ENCODE measurements around the gene ALDH3A1.

Gene ALDH3A1

DNA sequence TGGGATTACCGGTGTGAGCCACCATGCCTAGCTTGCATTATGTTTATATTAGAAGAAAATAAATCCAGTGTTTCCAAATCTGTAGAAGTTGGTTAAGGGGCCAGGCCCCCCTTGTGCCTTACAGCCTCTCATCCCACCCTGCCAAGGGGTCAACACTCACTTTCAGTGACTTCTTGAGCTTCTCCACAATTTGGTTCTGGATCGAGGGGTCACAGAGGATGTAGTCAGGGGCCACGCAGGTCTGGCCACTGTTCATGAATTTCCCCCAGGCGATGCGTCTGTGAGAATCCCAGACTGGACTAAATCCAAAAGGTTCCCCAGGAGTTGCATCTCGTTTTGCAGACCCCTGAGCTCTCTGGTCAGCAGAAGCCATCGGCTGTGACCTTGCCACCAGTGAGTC is 7.2 kb downstream of the ALDH3A1 start:
- no peaks in the 10 kb centered on the region for H3K4me1 Mint-ChIP-seq
- peaks cover 13% of the 10 kb centered on the region for H3K27me3 Mint-ChIP-seq (ENCODE audit: low read depth)
- TF ChIP-seq, protein P1, sequence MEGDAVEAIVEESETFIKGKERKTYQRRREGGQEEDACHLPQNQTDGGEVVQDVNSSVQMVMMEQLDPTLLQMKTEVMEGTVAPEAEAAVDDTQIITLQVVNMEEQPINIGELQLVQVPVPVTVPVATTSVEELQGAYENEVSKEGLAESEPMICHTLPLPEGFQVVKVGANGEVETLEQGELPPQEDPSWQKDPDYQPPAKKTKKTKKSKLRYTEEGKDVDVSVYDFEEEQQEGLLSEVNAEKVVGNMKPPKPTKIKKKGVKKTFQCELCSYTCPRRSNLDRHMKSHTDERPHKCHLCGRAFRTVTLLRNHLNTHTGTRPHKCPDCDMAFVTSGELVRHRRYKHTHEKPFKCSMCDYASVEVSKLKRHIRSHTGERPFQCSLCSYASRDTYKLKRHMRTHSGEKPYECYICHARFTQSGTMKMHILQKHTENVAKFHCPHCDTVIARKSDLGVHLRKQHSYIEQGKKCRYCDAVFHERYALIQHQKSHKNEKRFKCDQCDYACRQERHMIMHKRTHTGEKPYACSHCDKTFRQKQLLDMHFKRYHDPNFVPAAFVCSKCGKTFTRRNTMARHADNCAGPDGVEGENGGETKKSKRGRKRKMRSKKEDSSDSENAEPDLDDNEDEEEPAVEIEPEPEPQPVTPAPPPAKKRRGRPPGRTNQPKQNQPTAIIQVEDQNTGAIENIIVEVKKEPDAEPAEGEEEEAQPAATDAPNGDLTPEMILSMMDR (IDR thresholded peaks at IDR 0.05; ENCODE audit: unreplicated experiment in 3 of 3) = no peak
- no peaks in the 10 kb centered on the region for H3K36me3 Mint-ChIP-seq (ENCODE audit: low read depth)
- H3K4me3 Mint-ChIP-seq = no peak overlapping the region
- H3K27ac Mint-ChIP-seq = no peak overlapping the region
- no peaks in the 10 kb centered on the region for H3K9me3 Mint-ChIP-seq

DNA sequence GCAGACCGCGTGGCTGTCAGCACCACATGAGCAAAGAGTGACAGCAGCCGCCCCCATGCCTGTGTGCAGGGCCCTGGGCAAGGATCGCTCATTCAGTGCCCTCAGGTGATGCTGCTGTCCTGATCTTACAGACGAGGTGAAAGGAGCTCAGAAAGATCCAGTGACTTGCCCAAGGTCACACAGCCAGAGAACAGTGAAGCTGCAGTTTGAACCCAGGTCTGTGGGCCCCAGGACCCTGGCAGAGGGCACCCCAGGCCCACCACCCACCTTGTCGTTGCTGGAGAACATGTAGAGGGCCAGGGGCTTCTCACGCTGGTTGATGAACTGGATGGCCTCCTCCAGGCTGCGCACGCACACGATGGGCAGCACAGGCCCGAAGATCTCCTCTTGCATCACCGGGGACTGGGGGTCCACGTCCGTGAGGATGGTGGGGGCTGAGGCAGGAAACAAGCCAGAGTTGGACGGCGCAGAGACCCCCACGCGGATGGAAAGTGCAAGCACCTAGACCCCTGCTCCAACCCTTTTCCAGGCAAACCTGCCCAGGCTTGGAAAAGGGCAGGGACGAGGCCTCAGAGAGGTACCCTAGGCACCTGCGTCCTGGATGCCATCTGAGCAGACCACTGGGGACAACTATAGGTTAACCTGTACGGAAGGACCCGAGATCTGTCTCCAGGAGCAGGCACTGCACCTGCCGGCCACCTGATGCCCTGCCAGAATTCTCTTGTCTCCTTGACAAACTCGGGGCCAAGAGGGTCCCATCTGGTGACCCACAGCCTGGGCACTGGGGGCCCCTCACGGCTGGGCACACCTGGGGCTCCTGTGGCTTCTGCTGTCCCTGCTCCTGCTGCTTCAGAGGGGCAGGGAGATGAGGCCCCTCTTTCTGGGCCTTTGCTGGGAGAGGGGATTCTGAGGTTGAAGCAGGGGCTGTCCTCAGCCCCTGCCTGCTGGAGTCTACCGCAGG is 8.6 kb downstream of the ALDH3A1 start:
- TF ChIP-seq, protein P1 (IDR thresholded peaks at IDR 0.05; ENCODE audit: unreplicated experiment in 3 of 3) = no peak
- no peaks in the 10 kb centered on the region for H3K4me1 Mint-ChIP-seq

DNA sequence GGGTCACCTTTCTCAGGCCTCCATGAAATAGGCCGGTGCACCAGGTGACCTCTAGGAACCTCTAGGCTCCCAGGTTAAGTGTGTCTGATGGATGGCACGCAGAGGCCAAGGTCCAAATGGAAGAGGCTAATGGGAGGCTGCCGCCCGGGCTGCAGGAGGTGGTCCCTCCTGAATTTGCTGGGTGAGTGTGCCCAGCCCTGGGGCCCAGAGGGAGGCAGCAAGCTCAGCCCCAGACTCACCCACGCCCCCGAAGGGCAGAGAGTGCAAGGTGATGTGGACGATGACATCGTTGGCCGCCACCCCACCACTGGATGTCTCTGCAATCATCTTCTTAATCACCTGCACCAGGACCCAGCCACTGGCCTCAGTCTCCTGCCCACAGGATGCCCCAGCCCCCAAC is 9.3 kb downstream of the ALDH3A1 start:
- peaks cover 4% of the 10 kb centered on the region for H3K27me3 Mint-ChIP-seq (ENCODE audit: low read depth)
- no peak overlapping the region for H3K4me3 Mint-ChIP-seq
- no peaks in the 10 kb centered on the region for H3K36me3 Mint-ChIP-seq (ENCODE audit: low read depth)
- TF ChIP-seq, protein P1 (IDR thresholded peaks at IDR 0.05; ENCODE audit: unreplicated experiment in 3 of 3) = no peak
- no peaks in the 10 kb centered on the region for H3K9me3 Mint-ChIP-seq
- H3K4me1 Mint-ChIP-seq = no peaks in the 10 kb centered on the region
- H3K27ac Mint-ChIP-seq = no peak overlapping the region

More for the DNA sequence above, 8.6 kb downstream of the ALDH3A1 start:
- Mint-ChIP-seq H3K9me3 (no peaks in the 10 kb centered on the region), H3K36me3 (ENCODE audit: low read depth) (no peaks in the 10 kb centered on the region), H3K27ac (no peak overlapping the region), H3K4me3 (no peak overlapping the region), H3K27me3 (ENCODE audit: low read depth) (peaks cover 4% of the 10 kb centered on the region)

DNA sequence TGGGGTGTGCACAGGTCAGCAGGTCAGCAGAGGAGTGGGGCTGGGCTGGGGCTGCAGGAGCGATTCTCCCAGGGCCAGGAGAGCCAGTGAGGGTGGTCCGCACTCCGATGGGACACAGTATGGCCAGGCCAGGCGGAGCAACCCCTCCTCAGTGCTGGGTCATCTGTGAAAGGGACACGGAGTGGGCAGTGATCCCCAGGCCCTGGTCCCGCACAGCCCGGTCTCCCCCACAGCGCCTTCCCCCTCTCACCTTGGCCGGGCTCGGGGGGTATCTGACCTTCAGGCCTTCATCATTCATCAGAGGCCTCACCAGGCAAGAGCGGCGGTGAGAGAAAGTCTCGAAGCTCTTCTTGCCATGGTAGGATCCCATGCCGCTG is 10.0 kb downstream of the ALDH3A1 start:
- Mint-ChIP-seq H3K27me3 (ENCODE audit: low read depth) (peaks cover 4% of the 10 kb centered on the region), H3K27ac (no peak overlapping the region), H3K4me1 (no peaks in the 10 kb centered on the region), H3K36me3 (ENCODE audit: low read depth) (no peaks in the 10 kb centered on the region), H3K9me3 (no peaks in the 10 kb centered on the region), H3K4me3 (no peak overlapping the region)
- TF ChIP-seq, protein P1 (IDR thresholded peaks at IDR 0.05; ENCODE audit: unreplicated experiment in 3 of 3) = no peak

DNA sequence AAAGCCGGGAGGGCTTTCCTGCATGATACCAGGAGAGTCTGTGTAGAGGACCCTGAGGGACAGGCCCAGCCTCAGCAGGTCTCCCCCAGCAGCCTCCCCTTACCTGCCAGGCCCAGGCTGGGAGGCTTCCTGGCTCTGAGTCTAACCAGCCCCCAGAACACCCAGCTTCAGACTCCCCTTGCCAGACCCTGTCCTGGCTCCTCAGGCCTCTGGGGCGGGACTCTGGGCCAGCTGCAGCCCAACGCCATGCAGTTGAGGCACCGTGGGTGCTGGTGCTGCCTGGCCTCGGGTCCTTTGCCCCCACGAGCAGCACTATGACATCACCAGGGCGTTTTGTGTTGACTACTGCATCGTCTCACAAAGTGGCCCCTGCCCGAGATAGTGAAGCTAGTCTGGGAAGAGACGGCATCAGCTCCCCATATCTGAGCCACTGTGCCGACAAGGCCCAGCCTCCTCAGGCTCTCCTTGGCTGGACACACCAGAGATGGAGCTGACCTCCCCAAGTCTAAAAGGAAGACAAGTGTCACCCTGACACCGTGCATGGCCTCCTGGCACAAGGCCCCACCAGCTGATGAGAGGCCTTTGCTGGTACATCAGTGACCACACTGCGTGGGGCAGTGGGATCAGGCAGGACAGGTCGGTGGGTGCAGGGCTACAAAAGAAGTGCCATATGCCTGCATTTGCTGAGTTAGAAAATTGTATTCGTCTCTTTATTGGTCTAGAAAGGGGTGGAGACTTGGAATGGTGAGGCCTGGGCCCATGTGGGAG is 10.6 kb downstream of the ALDH3A1 start:
- TF ChIP-seq, protein P1 (IDR thresholded peaks at IDR 0.05; ENCODE audit: unreplicated experiment in 3 of 3) = no peak
- H3K27ac Mint-ChIP-seq = no peak overlapping the region
- no peak overlapping the region for H3K4me3 Mint-ChIP-seq
- no peaks in the 10 kb centered on the region for H3K36me3 Mint-ChIP-seq (ENCODE audit: low read depth)
- no peaks in the 10 kb centered on the region for H3K4me1 Mint-ChIP-seq
- H3K9me3 Mint-ChIP-seq = no peaks in the 10 kb centered on the region
- peaks cover 5% of the 10 kb centered on the region for H3K27me3 Mint-ChIP-seq (ENCODE audit: low read depth)
